GM10248 (cell line): ENCODE measurements around the gene CROCC2.
A peak's percentile ranks its signal among the peaks of the same experiment; 100 is the strongest.

Experiments
- CTCF ChIA-PET: fragments of 300-600 bp; sonication (Branson Sonifier 250); formaldehyde crosslinking; extraction: SDS; loops from one replicate; lab custom pipeline; 2021; ENCODE audit warnings: antibody characterized with exemption; lab: Yijun Ruan, JAX
- POLR2A ChIA-PET: fragments of 350-650 bp; sonication (Branson Sonifier 250); formaldehyde crosslinking; extraction: SDS; loops from one replicate; lab custom pipeline; 2020; ENCODE audit warnings: antibody characterized with exemption; lab: Yijun Ruan, JAX
- DNase-seq: peaks from one replicate; pipeline ENCODE4 v3.0.0; 2012; ENCODE audit errors: extremely low spot score
- CTCF ChIP-seq: IDR thresholded peaks from 2 replicates; pipeline ENCODE4 v1.5.1; 2012; ENCODE audit warnings: mild to moderate bottlenecking, low read depth; ENCODE audit errors: extremely low read depth, missing control alignments, control extremely low read depth

CROCC2 gene

GRCh38 chr2:240913810-240914644 lies 7.9 kb downstream of the CROCC2 start:
- CTCF ChIA-PET = interaction anchor here (0.7 to 3.4 kb wide), 20 partner anchors 8 to 1107 kb away, joined by 3 to 17 read pairs (median 3); partner anchors contain the start of genes CROCC2 and MAB21L4
- peak; percentile 79 for DNase-seq
- TF ChIP-seq CTCF = peak; percentile 90
- POLR2A ChIA-PET = no interaction called here

GRCh38 chr2:240914645-240915525 lies 8.7 kb downstream of the CROCC2 start:
- no peak for DNase-seq
- POLR2A ChIA-PET = no interaction called here
- CTCF ChIA-PET = interaction anchor here (0.7 to 3.4 kb wide), 20 partner anchors 7 to 1106 kb away, joined by 3 to 17 read pairs (median 3); partner anchors contain the start of genes CROCC2 and MAB21L4
- no peak for TF ChIP-seq CTCF

GRCh38 chr2:240915526-240916341 lies 9.6 kb downstream of the CROCC2 start:
- no peak for DNase-seq
- no peak for TF ChIP-seq CTCF
- CTCF ChIA-PET = interaction anchor here (1.1 to 3.4 kb wide), 4 partner anchors 12 to 36 kb away, joined by 3 to 17 read pairs (median 6); partner anchors contain the start of gene MAB21L4
- POLR2A ChIA-PET = interaction anchor here (0.6 kb wide), 1 partner anchor 304 kb away, joined by 6 read pairs; no protein-coding TSS in a partner anchor

- DNase-seq = no peak
- ChIA-PET POLR2A (no interaction called here), CTCF (no interaction called here)
- no peak for TF ChIP-seq CTCF
Observed at GRCh38 chr2:240916571-240917008, 10.5 kb downstream of the CROCC2 start.

- no peak for DNase-seq
- ChIA-PET CTCF (interaction anchor here (1.0 kb wide), 1 partner anchor 403 kb away, joined by 3 read pairs; no protein-coding TSS in a partner anchor), POLR2A (no interaction called here)
- TF ChIP-seq CTCF = no peak
Observed at GRCh38 chr2:240917009-240917683, 11.0 kb downstream of the CROCC2 start.
